ENCODE data around the gene KLF12.

Gene KLF12

GRCh38 chr13:74134221-74134776 is at the start of gene KLF12:
TSS of gene KLF12 (minus strand) at chr13:74134404.
- no peak for DNase-seq

- DNase-seq, result no peak
Measured at GRCh38 chr13:74182491-74182890, 48.3 kb upstream of the KLF12 start.

- no peak for DNase-seq
Measured at GRCh38 chr13:74174810-74175209, 40.6 kb upstream of the KLF12 start.

GRCh38 chr13:74173822-74174221 is 39.6 kb upstream of the KLF12 start:
- no peak for DNase-seq

- DNase-seq, result no peak
Measured at GRCh38 chr13:74171641-74172040, 37.4 kb upstream of the KLF12 start.

- no peak for DNase-seq
Measured at GRCh38 chr13:74169676-74170075, 35.5 kb upstream of the KLF12 start.

- no peak for DNase-seq
Measured at GRCh38 chr13:74168263-74168675, 34.1 kb upstream of the KLF12 start.

- no peak for DNase-seq
Measured at GRCh38 chr13:74166261-74167004, 32.2 kb upstream of the KLF12 start.

- no peak for DNase-seq
Measured at GRCh38 chr13:74162782-74163181, 28.6 kb upstream of the KLF12 start.

GRCh38 chr13:74162135-74162534 is 27.9 kb upstream of the KLF12 start:
- DNase-seq, result no peak

- DNase-seq, result no peak
Measured at GRCh38 chr13:74158571-74159352, 24.6 kb upstream of the KLF12 start.

GRCh38 chr13:74158028-74158427 is 23.8 kb upstream of the KLF12 start:
- DNase-seq, result no peak

GRCh38 chr13:74154981-74155380 is 20.8 kb upstream of the KLF12 start:
- no peak for DNase-seq

- no peak for DNase-seq
Measured at GRCh38 chr13:74153316-74153715, 19.1 kb upstream of the KLF12 start.

- DNase-seq, result no peak
Measured at GRCh38 chr13:74151859-74152258, 17.7 kb upstream of the KLF12 start.

- no peak for DNase-seq
Measured at GRCh38 chr13:74148352-74148751, 14.1 kb upstream of the KLF12 start.

- DNase-seq, result no peak
Measured at GRCh38 chr13:74145249-74145975, 11.2 kb upstream of the KLF12 start.

GRCh38 chr13:74144269-74144668 is 10.1 kb upstream of the KLF12 start:
- no peak for DNase-seq

- DNase-seq, result no peak
Measured at GRCh38 chr13:74142257-74142656, 8.1 kb upstream of the KLF12 start.

GRCh38 chr13:74138241-74138640 is 4.0 kb upstream of the KLF12 start:
- no peak for DNase-seq

GRCh38 chr13:74136084-74136658 is 2.0 kb upstream of the KLF12 start:
- DNase-seq, result no peak

- DNase-seq, result peak in 1 of 2 donors; percentile 10
Measured at GRCh38 chr13:74135326-74136083, 1.3 kb upstream of the KLF12 start.
